CD4-positive, alpha-beta T cell treated with Interleukin-15 for 4 hours (primary cell): ENCODE data around the gene CRELD2.

Source experiments
- DNase-seq: peaks from one replicate; pipeline ENCODE4 v3.0.0-alpha.2; 2020; ENCODE audit warnings: low spot score

CRELD2 gene

DNA sequence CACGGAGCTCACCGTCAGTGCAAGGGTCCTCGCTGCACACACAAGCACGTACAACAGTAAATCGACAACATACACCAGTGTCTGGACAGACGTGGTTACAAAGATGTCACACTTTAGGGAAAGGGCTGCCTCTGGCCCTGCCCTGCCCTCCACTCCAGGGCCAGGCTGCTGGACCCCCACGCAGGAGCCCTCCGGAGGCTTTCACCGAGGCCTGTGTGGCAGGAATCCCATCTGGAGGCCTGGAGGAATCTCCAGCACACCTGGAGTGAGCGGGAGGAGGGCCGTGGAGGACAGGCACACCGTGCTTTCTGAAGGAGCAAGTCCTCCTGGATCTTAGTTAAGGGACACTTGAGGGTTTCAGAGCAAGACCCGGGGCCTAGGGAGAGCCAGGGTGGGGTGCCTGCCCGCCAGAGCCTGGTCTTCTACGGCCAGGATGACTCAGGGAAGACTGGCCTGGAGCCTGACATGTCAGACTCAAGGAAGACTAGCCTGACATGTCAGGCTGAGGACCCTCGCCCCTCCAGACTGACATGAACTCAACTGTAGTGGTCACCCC lies 40.0 kb downstream of the CRELD2 start:
- no peak for DNase-seq

GRCh38 chr22:49958931-49959781 lies 40.7 kb downstream of the CRELD2 start:
- no peak for DNase-seq

DNA sequence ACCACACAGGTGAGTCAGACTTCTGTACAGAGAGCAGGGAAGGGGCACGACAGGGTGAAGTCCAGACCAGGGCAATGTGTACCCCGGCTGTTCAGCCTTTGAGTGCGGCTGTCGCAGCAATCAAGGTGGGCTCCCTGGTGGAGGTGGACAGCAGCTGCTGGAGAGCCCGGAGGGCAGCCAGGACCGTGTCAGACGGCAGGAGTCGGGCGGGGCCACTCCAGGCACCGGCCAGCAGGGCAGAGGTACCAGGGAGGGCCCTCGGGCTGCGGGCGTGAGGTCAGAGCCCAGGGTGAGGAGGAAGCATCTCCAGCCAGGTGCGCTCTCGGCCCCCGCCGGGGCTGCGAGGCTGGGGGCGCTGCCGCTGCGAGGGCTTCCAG lies 41.3 kb downstream of the CRELD2 start:
- DNase-seq = no peak

- peak; percentile 95 for DNase-seq
Measured at GRCh38 chr22:49960159-49961004, 41.9 kb downstream of the CRELD2 start, which contains the start of gene PIM3. PIM3 (plus strand) TSS chr22:49960772; CDS start chr22:49960948, 176 bp downstream.

DNA sequence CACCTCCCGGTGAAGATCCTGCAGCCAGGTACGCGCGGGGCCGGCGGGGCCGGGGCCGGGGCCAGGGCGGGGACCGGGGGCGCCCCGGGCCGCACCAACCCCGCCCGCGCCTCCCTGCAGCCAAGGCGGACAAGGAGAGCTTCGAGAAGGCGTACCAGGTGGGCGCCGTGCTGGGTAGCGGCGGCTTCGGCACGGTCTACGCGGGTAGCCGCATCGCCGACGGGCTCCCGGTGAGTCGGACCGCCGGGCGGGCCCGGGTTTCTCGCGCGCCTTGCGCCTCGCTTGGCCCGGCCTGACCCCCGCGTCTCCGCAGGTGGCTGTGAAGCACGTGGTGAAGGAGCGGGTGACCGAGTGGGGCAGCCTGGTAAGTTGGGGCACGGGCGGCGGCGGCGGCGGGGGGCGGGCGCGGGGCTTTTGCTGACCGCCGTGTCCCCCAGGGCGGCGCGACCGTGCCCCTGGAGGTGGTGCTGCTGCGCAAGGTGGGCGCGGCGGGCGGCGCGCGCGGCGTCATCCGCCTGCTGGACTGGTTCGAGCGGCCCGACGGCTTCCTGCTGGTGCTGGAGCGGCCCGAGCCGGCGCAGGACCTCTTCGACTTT lies 42.7 kb downstream of the CRELD2 start:
- no peak for DNase-seq

GRCh38 chr22:49961601-49962011 lies 43.2 kb downstream of the CRELD2 start:
- no peak for DNase-seq

GRCh38 chr22:49962012-49962750 lies 43.7 kb downstream of the CRELD2 start:
- peak; percentile 90 for DNase-seq

GRCh38 chr22:49962751-49963646 lies 44.6 kb downstream of the CRELD2 start:
- DNase-seq = no peak

DNA sequence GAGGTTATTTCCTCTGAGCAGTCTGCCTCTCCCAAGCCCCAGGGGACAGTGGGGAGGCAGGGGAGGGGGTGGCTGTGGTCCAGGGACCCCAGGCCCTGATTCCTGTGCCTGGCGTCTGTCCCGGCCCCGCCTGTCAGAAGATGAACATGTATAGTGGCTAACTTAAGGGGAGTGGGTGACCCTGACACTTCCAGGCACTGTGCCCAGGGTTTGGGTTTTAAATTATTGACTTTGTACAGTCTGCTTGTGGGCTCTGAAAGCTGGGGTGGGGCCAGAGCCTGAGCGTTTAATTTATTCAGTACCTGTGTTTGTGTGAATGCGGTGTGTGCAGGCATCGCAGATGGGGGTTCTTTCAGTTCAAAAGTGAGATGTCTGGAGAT lies 45.2 kb downstream of the CRELD2 start:
- DNase-seq = no peak

DNA sequence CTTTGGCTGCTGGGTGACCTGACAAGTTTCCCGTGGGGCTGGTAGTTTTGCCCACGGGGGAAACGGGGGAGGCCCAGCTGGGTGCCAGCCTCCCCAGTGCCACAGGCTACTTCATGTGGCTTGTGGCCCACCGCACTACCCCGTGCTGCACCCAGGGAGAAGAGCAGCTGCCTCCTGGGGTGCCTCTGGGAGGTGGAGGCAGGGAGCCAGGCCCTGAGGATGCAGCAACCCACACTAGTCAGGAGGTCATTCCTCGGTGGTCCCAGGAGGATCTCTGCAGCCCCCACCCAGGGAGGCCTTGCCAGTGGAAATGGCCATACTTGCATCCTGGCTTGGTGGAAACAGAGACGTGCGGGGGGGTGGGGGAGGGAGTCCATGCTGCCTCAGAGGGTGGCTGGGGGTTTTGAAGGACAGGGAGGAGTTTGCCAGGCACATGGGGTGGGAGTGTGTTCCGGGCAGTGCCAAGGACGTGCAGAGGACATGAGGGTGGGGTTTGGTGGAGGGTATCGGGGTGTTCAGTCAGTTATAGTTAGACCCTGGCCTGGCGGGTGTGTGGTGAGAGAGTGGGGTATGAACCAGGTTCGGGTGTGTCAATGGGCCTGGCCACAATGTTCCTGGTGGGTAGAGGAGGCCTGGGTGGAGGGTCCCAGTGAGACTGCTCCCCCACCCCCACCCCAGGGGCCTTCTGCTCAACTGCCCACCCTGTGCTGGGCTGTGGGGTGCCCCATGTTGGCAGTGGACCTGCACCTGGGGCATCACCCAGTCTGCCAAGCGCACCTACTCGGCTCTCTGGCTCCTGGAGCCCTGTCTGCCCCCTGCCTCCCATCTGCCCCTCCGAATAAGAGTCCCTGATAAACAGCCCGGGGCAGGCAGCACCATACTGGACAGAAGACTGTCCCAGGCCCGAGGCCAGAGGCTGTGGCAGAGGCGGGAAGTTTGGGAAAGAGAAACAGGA lies 46.0 kb downstream of the CRELD2 start:
- no peak for DNase-seq

DNA sequence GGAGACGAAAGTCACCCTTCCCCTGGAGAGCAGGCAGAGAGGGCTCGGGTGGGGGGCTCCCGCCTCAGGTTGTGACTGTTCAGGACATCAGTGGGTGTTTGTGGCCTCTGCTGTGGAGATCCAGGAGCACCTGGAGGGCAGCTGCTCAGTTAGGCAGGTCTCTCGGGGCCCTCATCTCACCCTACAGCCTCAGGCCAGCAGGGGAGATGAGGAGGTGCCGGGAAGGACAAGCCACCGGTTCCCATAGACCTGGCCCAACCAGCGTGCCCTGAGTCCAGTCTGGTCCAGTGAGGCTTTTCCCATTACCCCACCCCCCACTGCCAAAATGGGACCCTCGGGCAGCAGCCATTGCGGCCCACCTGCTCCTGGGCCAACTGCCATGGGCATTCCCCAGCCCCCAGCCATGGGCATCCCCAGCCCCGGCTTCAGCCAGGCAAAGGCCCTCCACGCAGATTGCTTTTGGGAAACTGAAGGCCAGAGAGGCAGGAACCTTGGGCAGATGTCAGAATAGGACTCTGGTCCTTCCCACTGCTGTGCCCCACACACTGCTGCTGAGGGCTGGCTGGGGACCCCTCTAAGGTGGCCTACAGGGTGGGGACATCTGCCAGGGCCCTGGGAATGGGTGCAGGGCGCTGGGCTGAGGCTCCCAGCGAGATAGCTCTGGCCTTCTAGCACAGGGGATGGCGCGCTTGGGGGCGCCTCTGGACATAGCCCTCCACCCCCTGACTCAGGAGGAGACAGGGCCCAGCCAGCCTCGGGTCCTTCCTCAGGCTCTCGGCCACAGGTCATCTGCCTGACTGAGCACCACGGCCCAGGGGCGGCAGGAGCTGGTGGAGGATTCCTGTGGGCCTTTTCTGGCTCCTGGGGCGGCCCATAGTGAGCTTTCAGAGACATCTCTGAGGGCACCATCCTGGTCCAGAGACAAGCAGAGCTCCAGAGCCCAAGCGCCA lies 46.9 kb downstream of the CRELD2 start:
- no peak for DNase-seq

DNA sequence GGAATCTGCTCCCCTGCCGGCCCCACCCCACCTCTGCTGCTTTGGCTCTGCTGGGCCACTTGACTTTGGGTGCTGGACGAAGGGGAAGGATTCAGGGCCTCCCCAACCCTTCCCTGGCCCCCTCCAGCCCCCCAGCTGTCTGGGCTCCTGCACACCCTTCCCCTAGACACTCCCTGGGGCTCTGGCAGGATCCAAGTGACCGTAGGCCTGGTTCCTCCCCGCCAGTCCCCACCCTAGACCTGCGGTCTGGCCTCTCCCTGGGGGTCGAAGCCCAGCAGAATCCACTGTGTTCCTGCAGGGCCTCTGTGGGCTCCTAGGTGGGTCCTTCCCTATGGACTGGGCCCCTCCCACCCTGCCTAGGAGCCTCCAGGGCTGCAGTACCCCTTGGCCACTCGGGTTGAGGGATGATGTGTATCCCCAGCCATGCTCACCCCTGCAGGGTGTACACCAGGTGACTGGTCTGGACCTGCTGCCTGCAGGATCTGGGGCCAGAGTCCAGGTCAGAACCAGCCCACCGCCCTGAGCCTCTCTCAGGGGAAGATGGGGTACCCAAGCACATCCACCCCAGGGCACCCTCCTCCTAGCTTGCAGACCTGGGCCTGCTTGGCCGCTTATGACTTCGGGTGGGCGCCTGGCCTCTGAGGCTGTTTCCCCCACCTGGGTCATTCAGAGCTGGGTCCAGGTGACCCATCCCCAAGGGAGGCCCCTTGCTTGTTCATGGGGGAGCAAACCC lies 47.8 kb downstream of the CRELD2 start:
- no peak for DNase-seq

GRCh38 chr22:49966774-49967705 lies 48.6 kb downstream of the CRELD2 start:
- DNase-seq = no peak

DNA sequence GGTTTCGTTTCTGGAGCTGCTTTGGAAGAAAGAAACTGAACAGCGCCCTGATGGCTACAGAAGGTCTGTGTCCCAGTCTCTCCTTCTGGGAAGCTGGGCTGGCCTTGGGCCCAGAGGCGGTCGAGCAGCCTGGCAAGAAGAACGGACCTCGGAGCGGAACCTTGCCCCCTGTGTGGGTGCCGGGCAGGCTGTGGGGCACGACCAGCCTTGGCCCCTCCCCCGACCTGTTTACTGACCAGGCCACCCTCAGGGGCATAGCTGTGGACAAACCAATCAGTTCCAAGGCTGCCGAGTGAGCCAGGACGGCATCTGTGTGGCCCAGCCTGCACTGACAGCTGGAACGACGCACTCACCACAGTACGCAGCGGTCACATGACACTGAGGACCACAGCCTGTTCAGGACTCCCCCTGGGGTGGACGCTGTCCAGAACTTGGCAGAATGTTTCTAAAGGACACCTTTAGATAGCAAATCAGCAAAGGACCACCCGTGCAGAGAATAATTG lies 49.3 kb downstream of the CRELD2 start:
- no peak for DNase-seq

DNA sequence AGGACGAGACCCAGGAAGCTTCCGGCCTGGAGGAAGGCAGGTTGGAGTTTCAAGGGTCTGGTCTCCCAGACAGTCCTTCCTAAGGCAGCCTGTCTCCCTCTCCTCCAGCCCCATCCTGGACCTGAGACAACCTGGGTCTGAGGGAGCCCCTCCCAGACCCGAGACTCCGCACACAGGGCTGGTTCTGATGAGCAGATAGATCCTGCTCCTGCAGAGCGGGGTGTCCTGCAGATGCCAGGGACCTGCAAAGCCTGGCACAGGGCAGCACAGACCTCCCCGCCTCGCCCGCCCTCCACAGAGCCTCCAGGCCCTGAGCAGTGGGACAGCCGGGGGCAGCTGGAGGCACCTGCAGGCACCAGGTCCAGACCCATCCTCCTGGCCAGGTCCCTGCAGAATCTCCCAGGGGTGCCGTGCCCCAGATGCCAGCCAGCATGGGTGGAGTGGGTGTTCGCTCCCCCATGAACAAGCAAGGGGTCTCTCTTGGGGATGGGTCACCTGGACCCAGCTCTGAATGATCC lies 49.9 kb downstream of the CRELD2 start:
- DNase-seq = no peak
